GM12874 (cell line): Measurements from ENCODE around the gene OBP2B.

ENCODE experiments used
- TF ChIP-seq, protein P1 (sequence below): IDR thresholded peaks from 2 replicates; pipeline ENCODE4 v1.5.1; 2011; ENCODE audit warnings: low read depth, mild to moderate bottlenecking, control low read depth, low read length, moderate library complexity; ENCODE audit not compliant: insufficient read depth

Gene OBP2B

GRCh38 chr9:133202688-133203453 is 6.2 kb downstream of the OBP2B start:
- TF ChIP-seq, protein P1, sequence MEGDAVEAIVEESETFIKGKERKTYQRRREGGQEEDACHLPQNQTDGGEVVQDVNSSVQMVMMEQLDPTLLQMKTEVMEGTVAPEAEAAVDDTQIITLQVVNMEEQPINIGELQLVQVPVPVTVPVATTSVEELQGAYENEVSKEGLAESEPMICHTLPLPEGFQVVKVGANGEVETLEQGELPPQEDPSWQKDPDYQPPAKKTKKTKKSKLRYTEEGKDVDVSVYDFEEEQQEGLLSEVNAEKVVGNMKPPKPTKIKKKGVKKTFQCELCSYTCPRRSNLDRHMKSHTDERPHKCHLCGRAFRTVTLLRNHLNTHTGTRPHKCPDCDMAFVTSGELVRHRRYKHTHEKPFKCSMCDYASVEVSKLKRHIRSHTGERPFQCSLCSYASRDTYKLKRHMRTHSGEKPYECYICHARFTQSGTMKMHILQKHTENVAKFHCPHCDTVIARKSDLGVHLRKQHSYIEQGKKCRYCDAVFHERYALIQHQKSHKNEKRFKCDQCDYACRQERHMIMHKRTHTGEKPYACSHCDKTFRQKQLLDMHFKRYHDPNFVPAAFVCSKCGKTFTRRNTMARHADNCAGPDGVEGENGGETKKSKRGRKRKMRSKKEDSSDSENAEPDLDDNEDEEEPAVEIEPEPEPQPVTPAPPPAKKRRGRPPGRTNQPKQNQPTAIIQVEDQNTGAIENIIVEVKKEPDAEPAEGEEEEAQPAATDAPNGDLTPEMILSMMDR = no peak

DNA sequence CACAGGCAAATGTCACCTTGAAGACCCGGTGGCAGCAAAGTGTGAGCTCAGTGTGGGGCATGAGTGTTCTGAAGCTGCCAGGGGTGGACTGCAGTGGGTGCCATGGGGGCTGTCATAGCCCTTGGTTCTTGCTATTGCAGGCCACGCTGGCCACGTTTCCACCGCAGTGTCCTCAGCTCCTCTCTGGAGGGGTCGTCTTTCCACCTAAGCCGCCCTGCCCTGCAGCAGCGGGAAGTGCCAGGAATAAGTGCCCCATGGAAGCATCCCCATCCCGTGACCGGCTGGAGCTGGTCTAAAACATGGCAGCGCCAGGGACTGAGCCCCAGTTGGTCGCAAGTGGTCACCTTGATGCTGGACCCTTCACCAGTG is 6.9 kb downstream of the OBP2B start:
- TF ChIP-seq, protein P1 = no peak

DNA sequence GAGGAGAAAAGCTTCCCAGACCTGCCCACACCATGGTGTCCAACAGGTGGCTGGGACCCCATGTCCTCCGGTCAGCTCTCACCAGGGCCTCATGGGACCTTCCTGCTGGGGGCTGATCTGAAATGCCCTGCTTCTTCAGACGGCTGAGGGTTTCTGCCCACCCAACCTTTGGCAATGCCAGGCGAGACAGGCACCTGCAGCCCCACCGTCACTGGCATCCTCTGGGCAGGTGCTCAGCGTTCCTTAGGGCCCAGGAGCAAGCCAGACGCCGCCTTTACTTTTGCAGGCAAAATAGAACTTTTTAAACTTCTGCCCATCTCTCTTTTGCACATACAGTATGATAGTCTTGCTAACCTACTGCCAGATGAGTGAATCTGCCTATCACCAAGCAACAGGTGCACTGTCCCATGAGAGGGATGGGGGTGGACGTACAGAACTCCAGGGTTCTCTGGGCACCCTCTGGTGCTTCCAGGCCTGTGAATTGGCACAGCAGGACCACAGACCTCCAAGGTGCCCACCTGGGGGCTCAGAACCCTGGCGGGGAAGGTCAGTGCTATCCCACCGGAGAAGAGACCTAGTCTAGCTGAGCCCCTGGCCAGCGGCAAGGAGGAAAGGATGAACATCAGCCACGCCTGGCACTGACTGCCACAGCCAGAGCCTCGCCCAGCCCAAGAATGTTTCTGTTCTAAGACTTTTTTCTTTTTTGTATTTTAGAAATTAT is 7.5 kb downstream of the OBP2B start:
- TF ChIP-seq, protein P1 = no peak

GRCh38 chr9:133200631-133201030 is 8.4 kb downstream of the OBP2B start:
- TF ChIP-seq, protein P1 = no peak

- TF ChIP-seq, protein P1 = no peak
Measured at GRCh38 chr9:133199648-133200321, 9.3 kb downstream of the OBP2B start.

DNA sequence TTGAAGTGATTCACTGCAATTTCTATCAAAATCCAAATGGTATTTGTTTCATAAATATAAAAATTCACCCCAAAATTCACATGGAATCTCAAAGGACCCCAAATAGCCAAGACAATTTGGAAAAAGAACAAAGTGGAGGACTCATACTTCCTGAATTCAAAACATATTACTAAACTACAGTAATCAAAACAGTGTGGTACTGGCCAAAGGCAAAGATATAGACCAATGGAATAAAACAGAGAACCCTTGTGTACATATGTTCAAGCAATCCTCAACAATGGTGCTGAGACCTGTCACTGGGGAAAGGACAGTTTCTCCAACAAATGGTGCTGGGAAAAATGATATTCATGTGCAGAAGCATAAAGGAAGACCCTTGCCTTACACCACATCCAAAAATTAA is 14.0 kb downstream of the OBP2B start:
- TF ChIP-seq, protein P1 = no peak

GRCh38 chr9:133194597-133194996 is 14.5 kb downstream of the OBP2B start:
- TF ChIP-seq, protein P1 = no peak
